ENCODE data around the gene BTBD9. TPM values are rescaled to one million over a fixed set of nuclear protein-coding genes. Genes with fewer than 3 reads are reported as not detected.

BTBD9 gene
- polyA plus RNA-seq, 1 donor = 7.8 TPM

DNA sequence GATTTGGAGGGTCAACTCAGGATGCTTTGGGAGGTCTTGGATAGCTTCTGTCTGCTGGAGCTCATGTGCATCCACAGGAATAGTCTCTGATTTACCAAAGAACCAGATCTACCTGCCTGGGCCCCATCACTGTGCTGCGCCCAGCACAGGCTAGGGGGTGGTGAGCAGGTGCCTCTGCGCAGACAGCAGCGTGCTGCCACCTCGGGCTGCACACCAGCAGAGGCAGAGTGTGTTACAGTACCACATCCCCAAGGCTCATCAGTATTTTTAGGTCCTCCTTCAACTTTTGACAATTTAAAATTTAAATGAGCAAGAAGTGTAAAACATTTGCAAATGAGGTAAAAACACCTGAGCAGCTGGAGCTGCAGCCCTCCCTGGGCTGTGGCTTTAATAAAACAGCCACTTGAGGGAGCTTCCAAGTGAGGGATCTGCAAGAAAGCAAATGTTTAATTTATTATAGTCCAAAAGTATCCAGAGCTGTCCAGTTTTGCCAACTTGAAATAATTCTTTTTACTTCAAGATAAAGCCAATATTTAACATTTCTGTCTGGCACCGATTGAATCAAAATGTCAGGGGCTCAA is 495.3 kb downstream of the BTBD9 start:
- no peak for DNase-seq
- Histone ChIP-seq H3K4me1 (ENCODE audit: control insufficient read depth, insufficient read depth, low read length) (no peaks in the 10 kb centered on the region), H3K4me3 (ENCODE audit: low read length) (no peak overlapping the region), H3K27ac (ENCODE audit: low read length) (no peak overlapping the region), H3K36me3 (ENCODE audit: control insufficient read depth, insufficient read depth, low read length) (peaks cover 5% of the 10 kb centered on the region), H3K9me3 (ENCODE audit: control insufficient read depth, low read depth, low read length) (no peaks in the 10 kb centered on the region), H3K27me3 (ENCODE audit: control insufficient read depth, insufficient read depth, low read length) (no peaks in the 10 kb centered on the region)
- 100% methylated on average over 1 of the region's 5 CpGs for WGBS (ENCODE audit: insufficient coverage, low lambda C conversion rate)

DNA sequence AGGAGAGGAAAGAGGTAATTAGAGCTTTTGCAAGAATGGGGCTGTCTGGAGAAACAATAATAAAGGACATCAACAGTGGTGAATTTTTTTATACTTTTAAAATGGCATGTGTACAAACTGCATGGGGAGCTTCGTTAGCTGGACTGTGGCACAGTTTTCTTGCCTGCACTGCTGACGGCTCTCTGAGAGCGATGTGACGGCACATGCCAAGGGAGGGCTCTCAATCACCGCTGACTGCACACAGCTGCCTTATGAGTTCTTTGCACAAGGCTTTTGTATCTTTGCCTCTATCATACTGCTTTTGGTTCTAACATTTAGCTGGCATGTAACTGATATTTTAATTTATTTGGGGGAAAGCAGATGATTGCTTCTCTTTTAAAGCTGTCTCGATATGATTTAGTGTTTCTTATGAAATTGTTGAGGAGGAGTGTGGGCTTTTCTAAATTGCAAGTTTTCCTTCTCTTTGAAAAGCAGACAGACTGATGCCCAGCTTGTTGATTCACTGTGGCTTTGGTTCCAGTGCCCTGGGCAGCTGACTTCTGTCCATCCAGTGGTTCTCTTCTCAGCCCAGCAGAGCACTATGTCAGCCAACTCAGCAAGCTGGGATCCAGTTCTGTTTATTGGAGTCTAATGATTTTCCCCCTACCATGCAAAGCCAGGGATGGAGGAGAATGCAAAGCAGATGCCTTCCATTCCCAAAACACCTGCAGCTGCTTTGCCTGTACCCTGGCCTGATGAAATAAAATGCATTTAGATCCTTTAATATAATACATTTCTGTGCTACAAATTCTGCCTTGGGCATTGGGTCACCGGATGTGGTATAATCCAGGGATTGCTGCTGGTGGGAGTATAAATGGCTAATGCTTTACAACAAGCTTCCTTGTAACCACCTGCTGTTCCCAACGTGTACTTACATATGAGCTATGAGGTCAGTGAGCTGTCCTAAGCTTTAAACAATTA is 496.3 kb downstream of the BTBD9 start:
- Histone ChIP-seq H3K27me3 (ENCODE audit: control insufficient read depth, insufficient read depth, low read length) (no peaks in the 10 kb centered on the region), H3K36me3 (ENCODE audit: control insufficient read depth, insufficient read depth, low read length) (peaks cover 5% of the 10 kb centered on the region), H3K4me3 (ENCODE audit: low read length) (no peak overlapping the region), H3K4me1 (ENCODE audit: control insufficient read depth, insufficient read depth, low read length) (no peaks in the 10 kb centered on the region), H3K27ac (ENCODE audit: low read length) (no peak overlapping the region), H3K9me3 (ENCODE audit: control insufficient read depth, low read depth, low read length) (no peaks in the 10 kb centered on the region)
- no peak for DNase-seq
- 60% methylated on average over 1 of the region's 8 CpGs for WGBS (ENCODE audit: insufficient coverage, low lambda C conversion rate)

DNA sequence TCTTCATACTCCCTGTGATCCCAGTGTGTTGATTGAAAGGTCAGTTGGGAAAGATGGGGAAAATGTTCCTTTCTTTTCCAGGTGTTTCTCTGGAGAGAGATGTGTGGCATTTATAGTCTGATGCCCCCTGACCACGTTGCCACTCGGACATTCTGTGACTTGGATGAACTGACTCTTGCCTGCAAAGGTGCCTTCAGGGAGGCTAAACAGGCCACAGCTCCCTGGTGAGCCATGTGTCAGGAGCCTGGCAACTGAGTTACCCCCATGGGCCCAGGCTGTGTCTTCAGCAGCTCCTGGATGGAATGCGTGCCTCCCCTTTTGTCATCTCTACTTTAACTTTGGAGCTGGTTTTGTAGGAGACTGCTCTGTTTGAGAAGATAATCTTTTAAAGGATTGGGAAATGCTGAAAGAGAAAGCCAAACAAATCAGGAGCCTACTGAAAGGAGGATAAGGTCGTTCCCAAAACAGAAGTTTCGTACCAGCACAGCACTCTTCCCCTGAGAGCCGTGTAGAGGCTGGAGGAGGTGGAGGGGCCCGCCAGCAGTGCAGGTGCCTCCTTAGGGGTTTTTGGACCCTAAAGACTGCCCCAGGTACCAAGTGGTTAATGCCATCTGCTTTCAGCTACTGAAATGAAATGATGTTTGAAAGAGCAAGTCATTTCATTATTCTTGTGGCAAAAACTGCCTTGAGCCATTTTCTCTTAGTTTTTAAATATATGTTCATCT is 497.4 kb downstream of the BTBD9 start:
- no peak overlapping the region for H3K4me3 ChIP-seq (ENCODE audit: low read length)
- H3K4me1 ChIP-seq (ENCODE audit: control insufficient read depth, insufficient read depth, low read length) = no peaks in the 10 kb centered on the region
- H3K9me3 ChIP-seq (ENCODE audit: control insufficient read depth, low read depth, low read length) = no peaks in the 10 kb centered on the region
- no peaks in the 10 kb centered on the region for H3K27me3 ChIP-seq (ENCODE audit: control insufficient read depth, insufficient read depth, low read length)
- H3K36me3 ChIP-seq (ENCODE audit: control insufficient read depth, insufficient read depth, low read length) = peaks cover 5% of the 10 kb centered on the region
- no peak for DNase-seq
- no peak overlapping the region for H3K27ac ChIP-seq (ENCODE audit: low read length)
- WGBS (ENCODE audit: insufficient coverage, low lambda C conversion rate) = no CpG with 5 or more reads among the region's 7 CpGs

DNA sequence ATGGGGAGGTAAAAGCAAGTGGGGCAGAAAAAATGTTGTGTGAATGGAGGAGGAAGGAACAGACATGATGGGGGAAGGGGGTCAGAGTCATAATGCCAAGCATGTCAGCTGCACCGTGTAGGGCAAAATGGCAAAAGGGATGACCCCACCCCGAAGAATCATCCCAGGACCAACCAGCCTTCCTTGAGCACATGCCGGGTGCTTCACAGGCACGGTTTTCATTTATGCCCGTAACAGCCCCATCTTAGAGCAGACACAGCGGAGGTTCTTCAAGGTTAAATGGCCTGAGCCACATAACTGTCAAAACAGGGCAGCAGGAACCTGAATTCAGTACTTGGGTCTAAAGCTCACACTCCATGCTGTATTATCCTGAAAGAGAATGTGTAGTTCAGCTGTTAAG is 498.0 kb downstream of the BTBD9 start:
- H3K27me3 ChIP-seq (ENCODE audit: control insufficient read depth, insufficient read depth, low read length) = no peaks in the 10 kb centered on the region
- 100% methylated on average over 1 of the region's 6 CpGs for WGBS (ENCODE audit: insufficient coverage, low lambda C conversion rate)

DNA sequence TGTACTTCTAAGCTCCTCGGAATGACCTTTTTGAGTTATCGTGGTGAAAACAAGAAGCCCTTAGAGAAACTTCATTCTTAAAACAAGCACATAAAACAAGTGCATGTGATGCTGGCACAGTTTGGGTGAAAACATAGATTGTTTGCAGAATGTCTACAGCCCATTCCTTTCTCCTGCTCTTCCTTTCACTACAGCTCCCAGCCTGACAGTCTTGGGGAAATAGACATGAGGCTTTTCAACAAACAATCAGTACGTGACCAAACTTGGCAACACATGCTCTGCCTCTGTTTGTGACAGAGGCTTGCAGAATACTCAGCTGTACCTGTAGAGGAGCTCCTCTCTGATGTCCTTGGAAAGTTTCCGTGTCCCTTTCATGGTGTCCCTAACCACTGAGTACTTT is 498.6 kb downstream of the BTBD9 start:
- Histone ChIP-seq H3K36me3 (ENCODE audit: control insufficient read depth, insufficient read depth, low read length) (peaks cover 9% of the 10 kb centered on the region), H3K27ac (ENCODE audit: low read length) (no peak overlapping the region), H3K27me3 (ENCODE audit: control insufficient read depth, insufficient read depth, low read length) (no peaks in the 10 kb centered on the region), H3K4me1 (ENCODE audit: control insufficient read depth, insufficient read depth, low read length) (no peaks in the 10 kb centered on the region), H3K9me3 (ENCODE audit: control insufficient read depth, low read depth, low read length) (no peaks in the 10 kb centered on the region), H3K4me3 (ENCODE audit: low read length) (no peak overlapping the region)
- no peak for DNase-seq
- WGBS (ENCODE audit: insufficient coverage, low lambda C conversion rate) = no CpG with 5 or more reads among the region's 4 CpGs

More for the DNA sequence above, 498.0 kb downstream of the BTBD9 start:
- no peak for DNase-seq
- H3K4me1 ChIP-seq (ENCODE audit: control insufficient read depth, insufficient read depth, low read length) = no peaks in the 10 kb centered on the region
- peaks cover 5% of the 10 kb centered on the region for H3K36me3 ChIP-seq (ENCODE audit: control insufficient read depth, insufficient read depth, low read length)
- H3K4me3 ChIP-seq (ENCODE audit: low read length) = no peak overlapping the region
- no peaks in the 10 kb centered on the region for H3K9me3 ChIP-seq (ENCODE audit: control insufficient read depth, low read depth, low read length)
- H3K27ac ChIP-seq (ENCODE audit: low read length) = no peak overlapping the region

DNA sequence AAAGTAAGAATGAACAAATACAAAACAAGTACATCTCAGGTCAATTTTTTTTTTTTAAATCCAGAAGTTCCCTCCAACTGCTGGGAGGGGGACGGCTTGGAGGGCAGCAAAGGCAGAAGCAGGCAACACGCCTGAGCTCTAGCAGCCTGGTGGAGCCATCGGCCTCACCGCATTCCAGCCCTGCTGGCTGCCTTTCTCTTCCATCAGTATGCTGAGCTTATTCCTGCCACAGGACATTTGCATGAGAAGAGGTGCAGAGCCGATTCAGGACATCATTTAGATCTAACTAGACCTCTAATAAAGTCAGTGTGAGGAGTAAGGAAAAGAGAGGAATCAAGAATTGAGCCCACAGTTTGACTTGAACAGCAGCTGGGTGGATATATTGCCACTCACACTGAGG is 501.4 kb downstream of the BTBD9 start:
- DNase-seq = no peak
- H3K9me3 ChIP-seq (ENCODE audit: control insufficient read depth, low read depth, low read length) = no peaks in the 10 kb centered on the region
- WGBS (ENCODE audit: insufficient coverage, low lambda C conversion rate) = no CpG with 5 or more reads among the region's 5 CpGs
- peaks cover 11% of the 10 kb centered on the region for H3K36me3 ChIP-seq (ENCODE audit: control insufficient read depth, insufficient read depth, low read length)
- H3K27me3 ChIP-seq (ENCODE audit: control insufficient read depth, insufficient read depth, low read length) = no peaks in the 10 kb centered on the region
- H3K4me1 ChIP-seq (ENCODE audit: control insufficient read depth, insufficient read depth, low read length) = peaks cover 9% of the 10 kb centered on the region
- H3K27ac ChIP-seq (ENCODE audit: low read length) = no peak overlapping the region
- no peak overlapping the region for H3K4me3 ChIP-seq (ENCODE audit: low read length)

DNA sequence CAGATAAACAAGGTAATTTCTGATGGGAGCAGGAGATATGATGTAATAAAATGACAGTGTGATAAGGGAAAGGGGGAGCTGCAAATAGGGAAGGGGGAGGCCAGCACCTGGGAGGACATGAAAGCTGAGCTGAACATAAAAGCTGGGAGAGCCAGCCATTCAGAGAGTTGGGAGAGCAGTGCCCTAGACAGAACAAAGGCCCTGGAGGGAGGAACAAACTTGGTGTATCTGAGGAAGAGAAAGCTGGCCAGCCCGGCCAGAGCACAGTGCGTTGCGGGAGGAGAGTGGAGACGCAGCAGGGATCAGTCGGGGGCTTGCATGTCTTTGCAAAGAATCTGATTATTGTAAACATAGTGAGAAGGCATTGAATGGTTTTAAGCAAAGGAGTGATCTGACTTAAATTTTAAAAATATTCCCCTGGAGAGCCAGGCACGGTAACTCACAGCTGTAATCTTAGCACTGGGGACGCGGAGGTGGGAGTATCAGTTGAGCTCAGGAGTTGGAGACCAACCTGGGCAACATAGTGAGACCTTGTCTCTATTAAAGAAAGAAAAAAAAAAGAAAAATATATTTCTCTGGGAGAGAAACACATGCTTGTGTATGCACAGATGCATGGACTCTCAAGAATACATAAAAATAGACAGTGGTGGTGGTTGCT is 502.0 kb downstream of the BTBD9 start:
- Histone ChIP-seq H3K27me3 (ENCODE audit: control insufficient read depth, insufficient read depth, low read length) (no peaks in the 10 kb centered on the region), H3K4me3 (ENCODE audit: low read length) (no peak overlapping the region), H3K27ac (ENCODE audit: low read length) (no peak overlapping the region), H3K9me3 (ENCODE audit: control insufficient read depth, low read depth, low read length) (no peaks in the 10 kb centered on the region), H3K36me3 (ENCODE audit: control insufficient read depth, insufficient read depth, low read length) (peaks cover 11% of the 10 kb centered on the region), H3K4me1 (ENCODE audit: control insufficient read depth, insufficient read depth, low read length) (peaks cover 9% of the 10 kb centered on the region)
- 60% methylated on average over 1 of the region's 8 CpGs for WGBS (ENCODE audit: insufficient coverage, low lambda C conversion rate)
- no peak for DNase-seq

DNA sequence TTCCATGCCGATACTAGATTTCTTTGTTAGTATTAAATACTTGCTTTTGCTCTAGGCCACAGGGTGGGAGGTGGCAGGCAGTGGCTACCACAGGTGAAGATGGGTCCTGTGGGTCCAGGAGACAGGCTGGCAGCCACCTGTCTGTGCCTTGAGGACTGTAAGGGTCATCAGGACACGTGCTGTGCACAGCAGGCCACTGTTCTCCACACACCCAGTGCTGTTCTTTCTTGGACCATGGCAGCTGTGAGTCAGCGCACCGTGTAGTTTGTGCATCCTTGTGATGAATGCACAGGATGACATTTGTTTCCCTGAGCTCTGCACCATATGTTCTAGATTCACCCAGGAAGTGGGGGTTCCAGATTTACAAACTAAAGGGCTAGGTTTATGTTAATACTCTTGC is 503.2 kb downstream of the BTBD9 start:
- no peak for DNase-seq
- no CpG with 5 or more reads among the region's 4 CpGs for WGBS (ENCODE audit: insufficient coverage, low lambda C conversion rate)
- peaks cover 10% of the 10 kb centered on the region for H3K36me3 ChIP-seq (ENCODE audit: control insufficient read depth, insufficient read depth, low read length)
- H3K9me3 ChIP-seq (ENCODE audit: control insufficient read depth, low read depth, low read length) = no peaks in the 10 kb centered on the region
- no peak overlapping the region for H3K4me3 ChIP-seq (ENCODE audit: low read length)
- peaks cover 9% of the 10 kb centered on the region for H3K4me1 ChIP-seq (ENCODE audit: control insufficient read depth, insufficient read depth, low read length)
- H3K27me3 ChIP-seq (ENCODE audit: control insufficient read depth, insufficient read depth, low read length) = no peaks in the 10 kb centered on the region
- no peak overlapping the region for H3K27ac ChIP-seq (ENCODE audit: low read length)

DNA sequence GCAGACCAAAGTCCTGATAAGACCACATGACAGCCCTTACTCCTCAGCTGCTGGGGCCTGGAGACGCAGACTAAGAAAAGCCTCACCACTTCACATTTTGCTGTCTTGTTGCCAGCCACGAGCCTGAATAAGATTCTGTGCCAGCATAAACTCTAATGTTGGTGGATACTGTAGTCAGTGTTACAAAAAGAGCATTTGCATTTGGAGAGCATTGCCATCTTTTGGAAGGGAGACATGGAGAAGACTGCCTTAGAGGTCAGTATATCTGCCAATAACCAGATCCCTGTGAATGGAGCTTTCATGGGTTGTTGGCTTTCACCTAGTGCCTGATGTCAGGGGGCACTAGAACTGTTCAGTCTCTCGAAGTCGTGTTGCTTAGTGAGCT is 505.0 kb downstream of the BTBD9 start:
- H3K4me1 ChIP-seq (ENCODE audit: control insufficient read depth, insufficient read depth, low read length) = peaks cover 9% of the 10 kb centered on the region
- H3K27ac ChIP-seq (ENCODE audit: low read length) = peak overlapping the region; percentile 26
- H3K9me3 ChIP-seq (ENCODE audit: control insufficient read depth, low read depth, low read length) = no peaks in the 10 kb centered on the region
- H3K27me3 ChIP-seq (ENCODE audit: control insufficient read depth, insufficient read depth, low read length) = no peaks in the 10 kb centered on the region
- no peak overlapping the region for H3K4me3 ChIP-seq (ENCODE audit: low read length)
- WGBS (ENCODE audit: insufficient coverage, low lambda C conversion rate) = 40% methylated on average over 1 of the region's 4 CpGs
- H3K36me3 ChIP-seq (ENCODE audit: control insufficient read depth, insufficient read depth, low read length) = peaks cover 10% of the 10 kb centered on the region
- peak in 1 of 2 donors; percentile 48 for DNase-seq
